ENCODE measurements around the gene STING1. TPM values are rescaled to one million over a fixed set of nuclear protein-coding genes. Genes with fewer than 3 reads are reported as not detected.

Gene STING1
- total and polyA plus RNA-seq, 2 of the 13 experiments (the other 11 are each of a cell fraction or from before 2014, with no cell fraction given), result 1.3 to 4.4 TPM

DNA sequence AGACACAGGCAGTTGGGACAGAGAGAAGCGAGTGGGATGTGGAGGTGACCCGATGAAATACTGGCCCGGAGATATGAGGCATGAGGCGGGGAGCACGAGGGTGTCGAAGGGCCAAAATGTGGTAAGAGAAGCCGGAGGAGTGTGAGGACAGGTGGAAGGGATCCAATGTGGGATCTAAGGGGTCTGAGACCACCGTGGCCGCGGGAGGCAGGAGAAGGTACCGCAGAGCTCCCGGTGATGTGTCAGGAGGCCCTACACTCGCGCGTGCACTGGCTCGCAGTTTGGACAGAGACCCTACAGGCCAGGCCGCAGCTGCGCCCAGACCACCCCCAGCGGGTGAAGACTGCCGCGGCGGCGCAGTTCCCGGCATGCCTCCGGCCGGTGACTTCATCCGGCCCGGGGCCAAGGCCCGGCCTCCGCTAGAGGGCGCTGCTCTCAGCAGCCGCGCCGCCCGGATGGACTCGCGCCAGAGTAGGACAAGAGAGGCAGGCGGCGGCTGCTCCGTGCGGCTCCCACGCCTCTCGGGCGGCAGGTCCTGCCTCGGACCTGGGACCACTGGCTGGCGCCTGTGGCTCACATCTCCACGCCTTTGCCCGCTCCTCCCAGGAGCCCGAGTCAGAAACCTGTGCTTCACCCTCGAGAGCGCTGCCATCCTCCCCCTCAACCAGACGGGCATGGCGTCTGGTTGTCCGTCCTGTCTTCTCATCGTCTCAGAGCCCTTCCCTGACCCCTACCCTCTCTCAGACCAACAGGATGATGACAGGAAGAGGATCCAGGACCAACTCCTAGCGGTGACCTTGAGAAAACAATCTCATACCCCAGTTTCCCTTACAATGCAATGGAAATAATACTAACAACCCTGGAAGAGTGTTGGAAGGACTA is 35.4 kb upstream of the STING1 start (continued):
- TF ChIP-seq, protein P1, sequence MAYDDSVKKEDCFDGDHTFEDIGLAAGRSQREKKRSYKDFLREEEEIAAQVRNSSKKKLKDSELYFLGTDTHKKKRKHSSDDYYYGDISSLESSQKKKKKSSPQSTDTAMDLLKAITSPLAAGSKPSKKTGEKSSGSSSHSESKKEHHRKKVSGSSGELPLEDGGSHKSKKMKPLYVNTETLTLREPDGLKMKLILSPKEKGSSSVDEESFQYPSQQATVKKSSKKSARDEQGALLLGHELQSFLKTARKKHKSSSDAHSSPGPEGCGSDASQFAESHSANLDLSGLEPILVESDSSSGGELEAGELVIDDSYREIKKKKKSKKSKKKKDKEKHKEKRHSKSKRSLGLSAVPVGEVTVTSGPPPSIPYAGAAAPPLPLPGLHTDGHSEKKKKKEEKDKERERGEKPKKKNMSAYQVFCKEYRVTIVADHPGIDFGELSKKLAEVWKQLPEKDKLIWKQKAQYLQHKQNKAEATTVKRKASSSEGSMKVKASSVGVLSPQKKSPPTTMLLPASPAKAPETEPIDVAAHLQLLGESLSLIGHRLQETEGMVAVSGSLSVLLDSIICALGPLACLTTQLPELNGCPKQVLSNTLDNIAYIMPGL (CRISPR knock-in tag; IDR thresholded peaks at IDR 0.05; ENCODE audit: borderline replicate concordance in 1 of 2, low read depth in 1 of 2), result peak; percentile 99
- peak; percentile 86 for TF ChIP-seq IKZF4 (CRISPR knock-in tag; IDR thresholded peaks at IDR 0.05; ENCODE audit: borderline replicate concordance, low read depth, not compliant biosample characterization)
- no peak for TF ChIP-seq SOX13 (IDR thresholded peaks at IDR 0.05)
- TF ChIP-seq SOX13 (CRISPR knock-in tag; conservative IDR thresholded peaks at IDR 0.05 in 1 of 2, IDR thresholded peaks at IDR 0.05 in 1 of 2), result peak in 1 of 2 experiments; percentile 50; a peak in 2 of 4 replicates
- TF ChIP-seq HOXA7 (CRISPR knock-in tag; IDR thresholded peaks at IDR 0.05), result no peak
- TF ChIP-seq ZNF121 (CRISPR knock-in tag; IDR thresholded peaks at IDR 0.05), result peak; percentile 69
- no peak for TF ChIP-seq MAFG (CRISPR knock-in tag; IDR thresholded peaks at IDR 0.05)
- TF ChIP-seq ZNF484 (CRISPR knock-in tag; IDR thresholded peaks at IDR 0.05; ENCODE audit: borderline replicate concordance, low read depth), result no peak
- TF ChIP-seq, protein P2, sequence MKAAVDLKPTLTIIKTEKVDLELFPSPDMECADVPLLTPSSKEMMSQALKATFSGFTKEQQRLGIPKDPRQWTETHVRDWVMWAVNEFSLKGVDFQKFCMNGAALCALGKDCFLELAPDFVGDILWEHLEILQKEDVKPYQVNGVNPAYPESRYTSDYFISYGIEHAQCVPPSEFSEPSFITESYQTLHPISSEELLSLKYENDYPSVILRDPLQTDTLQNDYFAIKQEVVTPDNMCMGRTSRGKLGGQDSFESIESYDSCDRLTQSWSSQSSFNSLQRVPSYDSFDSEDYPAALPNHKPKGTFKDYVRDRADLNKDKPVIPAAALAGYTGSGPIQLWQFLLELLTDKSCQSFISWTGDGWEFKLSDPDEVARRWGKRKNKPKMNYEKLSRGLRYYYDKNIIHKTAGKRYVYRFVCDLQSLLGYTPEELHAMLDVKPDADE (CRISPR knock-in tag; IDR thresholded peaks at IDR 0.05), result no peak
- TF ChIP-seq ZNF326 (CRISPR knock-in tag; IDR thresholded peaks at IDR 0.05; ENCODE audit: borderline replicate concordance), result no peak
- no peak; the same call in 1 of the 2 replicates for TF ChIP-seq BORCS8-MEF2B (CRISPR knock-in tag; IDR thresholded peaks at IDR 0.05)
- TF ChIP-seq, protein P3, sequence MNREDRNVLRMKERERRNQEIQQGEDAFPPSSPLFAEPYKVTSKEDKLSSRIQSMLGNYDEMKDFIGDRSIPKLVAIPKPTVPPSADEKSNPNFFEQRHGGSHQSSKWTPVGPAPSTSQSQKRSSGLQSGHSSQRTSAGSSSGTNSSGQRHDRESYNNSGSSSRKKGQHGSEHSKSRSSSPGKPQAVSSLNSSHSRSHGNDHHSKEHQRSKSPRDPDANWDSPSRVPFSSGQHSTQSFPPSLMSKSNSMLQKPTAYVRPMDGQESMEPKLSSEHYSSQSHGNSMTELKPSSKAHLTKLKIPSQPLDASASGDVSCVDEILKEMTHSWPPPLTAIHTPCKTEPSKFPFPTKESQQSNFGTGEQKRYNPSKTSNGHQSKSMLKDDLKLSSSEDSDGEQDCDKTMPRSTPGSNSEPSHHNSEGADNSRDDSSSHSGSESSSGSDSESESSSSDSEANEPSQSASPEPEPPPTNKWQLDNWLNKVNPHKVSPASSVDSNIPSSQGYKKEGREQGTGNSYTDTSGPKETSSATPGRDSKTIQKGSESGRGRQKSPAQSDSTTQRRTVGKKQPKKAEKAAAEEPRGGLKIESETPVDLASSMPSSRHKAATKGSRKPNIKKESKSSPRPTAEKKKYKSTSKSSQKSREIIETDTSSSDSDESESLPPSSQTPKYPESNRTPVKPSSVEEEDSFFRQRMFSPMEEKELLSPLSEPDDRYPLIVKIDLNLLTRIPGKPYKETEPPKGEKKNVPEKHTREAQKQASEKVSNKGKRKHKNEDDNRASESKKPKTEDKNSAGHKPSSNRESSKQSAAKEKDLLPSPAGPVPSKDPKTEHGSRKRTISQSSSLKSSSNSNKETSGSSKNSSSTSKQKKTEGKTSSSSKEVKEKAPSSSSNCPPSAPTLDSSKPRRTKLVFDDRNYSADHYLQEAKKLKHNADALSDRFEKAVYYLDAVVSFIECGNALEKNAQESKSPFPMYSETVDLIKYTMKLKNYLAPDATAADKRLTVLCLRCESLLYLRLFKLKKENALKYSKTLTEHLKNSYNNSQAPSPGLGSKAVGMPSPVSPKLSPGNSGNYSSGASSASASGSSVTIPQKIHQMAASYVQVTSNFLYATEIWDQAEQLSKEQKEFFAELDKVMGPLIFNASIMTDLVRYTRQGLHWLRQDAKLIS (CRISPR knock-in tag; IDR thresholded peaks at IDR 0.05), result no peak
- TF ChIP-seq, protein P4, sequence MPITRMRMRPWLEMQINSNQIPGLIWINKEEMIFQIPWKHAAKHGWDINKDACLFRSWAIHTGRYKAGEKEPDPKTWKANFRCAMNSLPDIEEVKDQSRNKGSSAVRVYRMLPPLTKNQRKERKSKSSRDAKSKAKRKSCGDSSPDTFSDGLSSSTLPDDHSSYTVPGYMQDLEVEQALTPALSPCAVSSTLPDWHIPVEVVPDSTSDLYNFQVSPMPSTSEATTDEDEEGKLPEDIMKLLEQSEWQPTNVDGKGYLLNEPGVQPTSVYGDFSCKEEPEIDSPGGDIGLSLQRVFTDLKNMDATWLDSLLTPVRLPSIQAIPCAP (CRISPR knock-in tag; IDR thresholded peaks at IDR 0.05; ENCODE audit: low read depth), result no peak
- peak; percentile 97 for TF ChIP-seq ZSCAN31 (CRISPR knock-in tag; IDR thresholded peaks at IDR 0.05; ENCODE audit: low read depth)
- no peak for TF ChIP-seq NFIB (CRISPR knock-in tag; IDR thresholded peaks at IDR 0.05; ENCODE audit: borderline replicate concordance)
- peak; percentile 78; the same call in 1 of the 2 replicates for TF ChIP-seq ZBTB20 (CRISPR knock-in tag; IDR thresholded peaks at IDR 0.05; ENCODE audit: borderline replicate concordance, low read depth)
- TF ChIP-seq FOXC1 (CRISPR knock-in tag; IDR thresholded peaks at IDR 0.05; ENCODE audit: borderline replicate concordance), result peak; percentile 95
- TF ChIP-seq ZNF660 (CRISPR knock-in tag; IDR thresholded peaks at IDR 0.05; ENCODE audit: borderline replicate concordance, low read depth), result no peak
- TF ChIP-seq TGIF2 (CRISPR knock-in tag; IDR thresholded peaks at IDR 0.05), result peak; percentile 45; the same call in 1 of the 2 replicates

All from HepG2 (cell line).